Right lobe of liver (tissue), 6 donors: ENCODE results near the gene RNF182. TPM values are rescaled to one million over a fixed set of nuclear protein-coding genes. Genes with fewer than 3 reads are reported as not detected.

Source experiments
- ATAC-seq, 4 donors: fragments of 200-7000 bp; cut with Tn5 transposase; one replicate each; pipeline ENCODE4 v1.9.1; 2020; ENCODE audit warnings: mild to moderate bottlenecking in 4 of 4, moderate library complexity in 4 of 4
- DNase-seq, 3 donors: peaks; one replicate each; pipeline ENCODE4 v3.0.0-alpha.2; 2020
- H3K27ac ChIP-seq, 3 donors: fragments of 200-600 bp; one replicate each; pipeline ENCODE4 v1.8.0; 2022
- H3K27me3 ChIP-seq, 2 donors: fragments of 200-600 bp; one replicate each; pipeline ENCODE4 v1.8.0; 2022
- H3K36me3 ChIP-seq, 4 donors: fragments of 200-600 bp; sonication (generic) in 1 of 4; one replicate each; pipeline versions ENCODE4 v1.5.1 to v1.8.0; 2017 to 2022; ENCODE audit warnings: control low read depth in 1 of 4
- H3K4me1 ChIP-seq, 4 donors: fragments of 200-600 bp; sonication (generic) in 1 of 4; one replicate each; pipeline versions ENCODE4 v1.5.1 to v1.8.0; 2017 to 2022; ENCODE audit warnings: control low read depth in 1 of 4
- H3K4me3 ChIP-seq, 3 donors: fragments of 200-600 bp; one replicate each; pipeline ENCODE4 v1.8.0; 2022
- H3K9me3 ChIP-seq, 4 donors: fragments of 200-600 bp; sonication (generic) in 1 of 4; one replicate each; pipeline versions ENCODE4 v1.5.1 to v1.8.0; 2017 to 2022; ENCODE audit warnings: control low read depth in 1 of 4
- CTCF ChIP-seq, 4 donors: fragments of 200-600 bp in 3 of 4; fragments of 450-650 bp in 1 of 4; IDR thresholded peaks; one replicate each; pipeline versions ENCODE4 v1.5.1 to v1.8.0; 2016 to 2022; ENCODE audit warnings: antibody characterized with exemption in 4 of 4, mild to moderate bottlenecking in 2 of 4
- POLR2A ChIP-seq: fragments of 450-650 bp; IDR thresholded peaks from one replicate; pipeline ENCODE4 v1.6.1; 2017; ENCODE audit warnings: antibody characterized with exemption, mild to moderate bottlenecking
- WGBS: methylation state at CpG from one replicate; pipeline ENCODE4 v1.1.6; 2018; ENCODE audit warnings: low coverage, low lambda C conversion rate; ENCODE audit not compliant: insufficient coverage; ENCODE audit errors: missing lambda C conversion rate; 5-methylcytosine and 5-hydroxymethylcytosine counted together
- intact Hi-C, 2 donors: fragments of 100-400 bp; cut with DNase I; formaldehyde crosslinking; loops; one replicate each; pipeline versions ENCODE4 v1.11.2 to v1.14.1; 2022
- total RNA-seq, 6 experiments: library from RNA; depleted of rRNA in 2 of 6; stranded (reverse); fragments of >200 nt in 2 of 6; fragmentation: NEBNext Ultra II Directional in 3 of 6; extraction: Animal tissue kit (Norgen Biotek cat#: 25700) in 3 of 6; gene quantifications; one replicate each; pipeline versions ENCODE4 v1.1.0 to v1.2.4, GENCODE V29; 2016 to 2023
- donor health status: DM: no; HTN: yes; CAD: no.
- donor health status: DM: no; HTN: no; CAD: no.
- donor health status: DM: no; HTN: no; CAD: no.
- donor health status: DM: no; HTN: yes; CAD: no.
- donor health status: DM: no; HTN: yes; CAD: no.

RNF182 gene
- total RNA-seq, 6 experiments from 2014 or later, result not detected

DNA sequence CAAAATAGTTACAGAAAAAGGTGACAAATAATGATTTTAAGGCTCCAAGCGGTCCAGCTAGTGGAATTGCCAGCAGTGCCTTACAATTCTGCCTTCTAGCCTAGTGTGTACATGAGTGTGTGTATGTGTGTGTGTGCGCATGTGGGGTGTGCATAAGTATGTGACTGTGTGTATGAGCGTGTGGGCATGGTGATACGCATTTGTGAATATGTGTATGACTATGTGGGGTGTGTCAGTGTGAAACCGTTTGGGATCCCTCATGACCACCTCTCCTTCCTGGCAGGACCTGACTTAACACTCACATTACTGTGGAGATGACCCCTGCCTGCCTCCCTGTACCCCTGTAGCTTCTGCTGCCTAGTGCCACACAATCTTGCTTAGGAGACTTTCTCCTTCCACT lies 40.4 kb upstream of the RNF182 start:
- Histone ChIP-seq H3K27me3 (no peaks in the 10 kb centered on the region), H3K4me3 (no peak overlapping the region), H3K4me1 (no peaks in the 10 kb centered on the region), H3K9me3 (no peaks in the 10 kb centered on the region), H3K36me3 (no peaks in the 10 kb centered on the region), H3K27ac (no peak overlapping the region)
- intact Hi-C loops, result no loop called here
- ATAC-seq (no peak), DNase-seq (no peak)
- TF ChIP-seq CTCF (IDR thresholded peaks at IDR 0.05) (no peak), POLR2A (no peak)
- 62% methylated on average over 5 of the region's 5 CpGs for WGBS

DNA sequence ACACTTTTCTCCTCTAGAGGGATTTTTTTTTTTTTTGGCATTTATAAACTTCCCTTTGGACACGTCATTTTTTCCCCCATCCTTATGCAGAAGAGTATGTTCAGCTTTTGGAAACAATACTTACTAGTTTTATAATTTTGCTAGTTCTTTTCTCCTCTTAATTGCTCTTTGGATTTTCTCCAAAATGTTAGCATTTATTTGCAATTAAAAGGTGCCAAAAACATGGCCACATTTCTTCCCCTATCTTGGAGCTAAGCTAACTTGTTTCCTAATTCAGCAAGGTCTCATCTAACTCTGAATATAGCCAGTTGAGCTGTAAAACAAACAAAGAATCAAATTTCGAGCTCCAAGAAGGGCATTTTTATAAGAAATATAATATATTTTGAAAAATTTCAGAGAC lies 39.2 kb upstream of the RNF182 start:
- H3K9me3 ChIP-seq, result no peaks in the 10 kb centered on the region
- H3K27me3 ChIP-seq, result no peaks in the 10 kb centered on the region
- no peaks in the 10 kb centered on the region for H3K4me1 ChIP-seq
- WGBS, result 51% methylated on average over 2 of the region's 2 CpGs
- TF ChIP-seq POLR2A, result no peak
- TF ChIP-seq CTCF (IDR thresholded peaks at IDR 0.05), result no peak
- ATAC-seq, result no peak
- DNase-seq, result no peak
- intact Hi-C loops, result no loop called here
- no peak overlapping the region for H3K27ac ChIP-seq
- no peak overlapping the region for H3K4me3 ChIP-seq
- no peaks in the 10 kb centered on the region for H3K36me3 ChIP-seq

DNA sequence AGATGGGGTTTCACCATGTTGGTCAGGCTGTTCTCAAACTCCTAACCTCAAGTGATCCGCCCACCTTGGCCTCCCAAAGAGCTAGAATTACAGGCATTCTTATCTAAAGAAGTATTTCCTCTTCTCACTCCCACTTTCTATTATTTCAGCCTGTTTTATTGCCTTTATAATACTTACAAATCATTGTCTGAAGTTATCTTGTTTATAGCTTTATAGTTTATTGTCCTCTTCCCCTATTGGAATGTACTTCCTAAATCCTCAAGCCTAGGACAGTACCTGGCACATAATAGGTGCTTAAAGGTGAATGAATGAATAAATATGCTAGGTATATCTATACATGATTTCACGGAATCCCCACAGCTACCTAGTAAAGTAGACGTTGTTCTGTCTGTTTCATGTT lies 37.8 kb upstream of the RNF182 start:
- no peaks in the 10 kb centered on the region for H3K36me3 ChIP-seq
- 72% methylated on average over 3 of the region's 3 CpGs for WGBS
- H3K27me3 ChIP-seq, result no peaks in the 10 kb centered on the region
- H3K4me1 ChIP-seq, result no peaks in the 10 kb centered on the region
- H3K27ac ChIP-seq, result no peak overlapping the region
- no peak overlapping the region for H3K4me3 ChIP-seq
- TF ChIP-seq POLR2A, result no peak
- no peak for TF ChIP-seq CTCF (IDR thresholded peaks at IDR 0.05)
- ATAC-seq (no peak), DNase-seq (no peak)
- H3K9me3 ChIP-seq, result no peaks in the 10 kb centered on the region
- intact Hi-C loops, result no loop called here

DNA sequence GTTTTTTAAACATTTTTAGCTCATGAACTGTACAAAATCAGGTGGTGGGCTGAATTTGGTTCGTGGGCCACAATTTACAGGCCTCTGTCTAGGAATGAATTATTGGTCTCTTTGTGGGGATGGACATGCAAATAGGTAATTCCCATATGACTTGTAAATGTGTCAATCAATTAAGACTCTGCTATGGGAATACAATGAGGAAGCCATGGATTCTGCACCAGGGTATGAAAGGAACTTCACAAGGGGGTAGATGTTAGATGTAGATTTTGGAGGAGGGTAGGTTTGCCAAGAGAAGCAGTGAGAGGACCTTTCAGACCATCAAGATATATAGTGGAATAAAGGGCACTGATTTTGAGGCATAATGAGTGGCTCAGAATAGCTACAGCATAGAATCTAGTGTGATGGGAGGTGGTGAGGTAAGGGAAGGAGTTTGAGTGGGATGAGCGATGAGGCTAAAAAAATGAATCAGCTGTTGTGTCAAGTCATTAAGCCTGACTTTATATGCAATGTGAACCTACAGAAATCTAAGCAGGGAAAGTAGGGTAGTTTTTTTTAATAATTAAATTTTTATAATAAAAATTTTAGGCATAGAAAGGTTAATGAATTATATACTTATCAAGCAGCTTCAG lies 32.6 kb upstream of the RNF182 start:
- H3K27me3 ChIP-seq, result no peaks in the 10 kb centered on the region
- intact Hi-C loops, result no loop called here
- ATAC-seq, result no peak
- 79% methylated on average over 2 of the region's 2 CpGs for WGBS
- no peak for DNase-seq
- TF ChIP-seq CTCF (IDR thresholded peaks at IDR 0.05), result no peak
- no peak for TF ChIP-seq POLR2A
- H3K27ac ChIP-seq, result no peak overlapping the region
- no peaks in the 10 kb centered on the region for H3K4me1 ChIP-seq
- no peak overlapping the region for H3K4me3 ChIP-seq
- H3K9me3 ChIP-seq, result no peaks in the 10 kb centered on the region
- no peaks in the 10 kb centered on the region for H3K36me3 ChIP-seq

DNA sequence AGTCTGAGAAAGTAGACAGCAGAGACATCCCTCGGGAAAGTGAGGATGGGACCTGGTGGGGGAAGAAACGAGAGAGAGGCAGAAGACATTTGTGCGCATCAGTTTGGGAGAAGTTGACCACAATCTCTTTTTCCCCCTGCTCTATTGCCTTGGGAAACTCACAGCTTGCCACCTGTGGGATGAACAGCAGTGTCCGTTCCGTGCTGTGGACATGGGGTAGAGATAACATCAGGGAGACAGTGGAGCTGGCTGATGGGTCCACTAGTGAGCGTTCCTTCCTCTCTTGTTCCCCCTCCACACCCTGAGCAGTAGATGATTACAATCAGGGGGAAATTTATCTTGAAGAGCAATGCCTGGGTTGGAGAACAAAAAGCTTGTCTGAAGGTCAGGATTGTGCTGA lies 21.8 kb upstream of the RNF182 start:
- TF ChIP-seq POLR2A (no peak), CTCF (IDR thresholded peaks at IDR 0.05) (no peak)
- Histone ChIP-seq H3K27ac (no peak overlapping the region), H3K9me3 (no peaks in the 10 kb centered on the region), H3K27me3 (no peaks in the 10 kb centered on the region), H3K4me3 (no peak overlapping the region), H3K4me1 (no peaks in the 10 kb centered on the region), H3K36me3 (no peaks in the 10 kb centered on the region)
- ATAC-seq, result no peak
- no peak for DNase-seq
- 52% methylated on average over 3 of the region's 6 CpGs for WGBS
- intact Hi-C loops, result loop anchor here in 1 of 2 donors (10.0 kb wide), 2 partner anchors 162 to 242 kb away; no protein-coding TSS in a partner anchor
